Lower lobe of right lung (tissue), 2 donors: Measurements from ENCODE around the gene ZNF473. TPM values are rescaled to one million over a fixed set of nuclear protein-coding genes. Genes with fewer than 3 reads are reported as not detected.
"Not testable (repeated sequence)": the region's sequence is repeated elsewhere in the genome, so short reads cannot be mapped to it uniquely, and the experiment has no call there.

Experiments used
- ATAC-seq, 2 donors: fragments of 200-7000 bp; cut with Tn5 transposase; one replicate each; pipeline ENCODE4 v1.9.1; 2020 to 2022; ENCODE audit warnings: mild to moderate bottlenecking in 2 of 2, moderate library complexity in 2 of 2
- DNase-seq: peaks from one replicate; pipeline ENCODE4 v3.0.0-alpha.2; 2020
- H3K27ac ChIP-seq: fragments of 200-600 bp; one replicate; pipeline ENCODE4 v1.8.0; 2022
- H3K27me3 ChIP-seq: fragments of 200-600 bp; one replicate; pipeline ENCODE4 v1.8.0; 2022; ENCODE audit warnings: low read depth
- H3K36me3 ChIP-seq: fragments of 200-600 bp; one replicate; pipeline ENCODE4 v1.8.0; 2022; ENCODE audit warnings: mild to moderate bottlenecking
- H3K4me1 ChIP-seq: fragments of 200-600 bp; one replicate; pipeline ENCODE4 v1.8.0; 2022
- H3K4me3 ChIP-seq: fragments of 200-600 bp; one replicate; pipeline ENCODE4 v1.8.0; 2022; ENCODE audit warnings: mild to moderate bottlenecking
- H3K9me3 ChIP-seq: fragments of 200-600 bp; one replicate; pipeline ENCODE4 v1.8.0; 2022
- CTCF ChIP-seq: fragments of 200-600 bp; IDR thresholded peaks from one replicate; pipeline ENCODE4 v1.8.0; 2022; ENCODE audit warnings: antibody characterized with exemption, mild to moderate bottlenecking
- intact Hi-C: fragments of 100-400 bp; cut with DNase I; formaldehyde crosslinking; loops from one replicate; pipeline ENCODE4 v1.11.0; 2022
- total RNA-seq: library from RNA; stranded (reverse); fragmentation: NEBNext Ultra II Directional; extraction: Animal tissue kit (Norgen Biotek cat#: 25700); gene quantifications from one replicate; pipeline ENCODE4 v1.2.1, GENCODE V29; 2021
- donor health status: DM: no; HTN: yes; CAD: no; lungs with severe emphysema.

Gene ZNF473
- total RNA-seq, 1 donor from 2014 or later = 6.8 TPM

GRCh38 chr19:50050406-50051227 lies 24.8 kb downstream of the ZNF473 start:
- peaks cover 11% of the 10 kb centered on the region for H3K9me3 ChIP-seq
- peak overlapping the region; percentile 57 for H3K27ac ChIP-seq
- DNase-seq (peak; percentile 92), ATAC-seq (peak; percentile 95 to 96)
- H3K4me1 ChIP-seq = peaks cover 10% of the 10 kb centered on the region
- peaks cover 9% of the 10 kb centered on the region for H3K36me3 ChIP-seq
- H3K27me3 ChIP-seq = no peaks in the 10 kb centered on the region
- TF ChIP-seq CTCF = no peak
- H3K4me3 ChIP-seq = peak overlapping the region; percentile 58
- intact Hi-C loops = no loop called here

GRCh38 chr19:50051228-50051895 lies 25.6 kb downstream of the ZNF473 start:
- Histone ChIP-seq H3K4me1 (peaks cover 10% of the 10 kb centered on the region), H3K4me3 (peak overlapping the region; percentile 58), H3K27ac (peak overlapping the region; percentile 57)
- intact Hi-C loops, H3K27me3 ChIP-seq, DNase-seq, H3K9me3 ChIP-seq, H3K36me3 ChIP-seq, ATAC-seq: not testable (repeated sequence)

- Histone ChIP-seq H3K4me3 (no peak overlapping the region), H3K4me1 (peaks cover 10% of the 10 kb centered on the region), H3K27ac (no peak overlapping the region), H3K9me3 (no peaks in the 10 kb centered on the region), H3K36me3 (no peaks in the 10 kb centered on the region), H3K27me3 (no peaks in the 10 kb centered on the region)
- intact Hi-C loops = no loop called here
- TF ChIP-seq CTCF = no peak
- DNase-seq (no peak), ATAC-seq (no peak)
These were observed 26.2 kb downstream of the ZNF473 start for GRCh38 chr19:50051964-50052363.

- Histone ChIP-seq H3K4me3 (no peak overlapping the region), H3K36me3 (no peaks in the 10 kb centered on the region), H3K9me3 (peaks cover 2% of the 10 kb centered on the region), H3K27ac (no peak overlapping the region), H3K4me1 (peaks cover 10% of the 10 kb centered on the region), H3K27me3 (no peaks in the 10 kb centered on the region)
- intact Hi-C loops = no loop called here
- DNase-seq (no peak), ATAC-seq (no peak)
- no peak for TF ChIP-seq CTCF
These were observed 27.3 kb downstream of the ZNF473 start for GRCh38 chr19:50053119-50053518.

- no peak for TF ChIP-seq CTCF
- Histone ChIP-seq H3K9me3 (peaks cover 23% of the 10 kb centered on the region), H3K27me3 (no peaks in the 10 kb centered on the region), H3K27ac (no peak overlapping the region), H3K4me1 (no peaks in the 10 kb centered on the region), H3K36me3 (no peaks in the 10 kb centered on the region), H3K4me3 (no peak overlapping the region)
- DNase-seq (no peak), ATAC-seq (no peak)
- intact Hi-C loops = no loop called here
These were observed 32.6 kb downstream of the ZNF473 start for GRCh38 chr19:50058425-50058824.

GRCh38 chr19:50059045-50059444 lies 33.2 kb downstream of the ZNF473 start:
- ATAC-seq (no peak), DNase-seq (no peak)
- no peak for TF ChIP-seq CTCF
- no peak overlapping the region for H3K27ac ChIP-seq
- no peaks in the 10 kb centered on the region for H3K27me3 ChIP-seq
- no peak overlapping the region for H3K4me3 ChIP-seq
- peaks cover 23% of the 10 kb centered on the region for H3K9me3 ChIP-seq
- no peaks in the 10 kb centered on the region for H3K4me1 ChIP-seq
- intact Hi-C loops = no loop called here
- no peaks in the 10 kb centered on the region for H3K36me3 ChIP-seq
